PC-3 (cell line): Measurements from ENCODE around the gene RNF166. TPM values are rescaled to one million over a fixed set of nuclear protein-coding genes. Genes with fewer than 3 reads are reported as not detected.

Experiments used
- ATAC-seq: fragments of 200-7000 bp; cut with Tn5 transposase; 2 replicates; pipeline ENCODE4 v1.9.1; 2020; ENCODE audit warnings: mild to moderate bottlenecking, moderate library complexity
- BruUV-seq: library from RNA; stranded (reverse); fragments of 400-500 nt; replicated peaks from 2 replicates; lab custom pipeline; 2021; lab: Mats Ljungman, UMichigan
- CTCF ChIA-PET: fragments of 300-600 bp; sonication (Branson Sonifier 250); formaldehyde crosslinking; loops from one replicate; lab custom pipeline; 2022; ENCODE audit warnings: antibody characterized with exemption; lab: Charles Lee
- POLR2A ChIA-PET: fragments of 300-600 bp; sonication (Branson Sonifier 250); formaldehyde crosslinking; loops from one replicate; lab custom pipeline; 2022; ENCODE audit warnings: antibody characterized with exemption; ENCODE audit not compliant: unreplicated experiment; lab: Charles Lee
- DNase-seq: peaks from one replicate; pipeline ENCODE4 v3.0.0-alpha.2; 2015
- H2AFZ ChIP-seq: fragments of 300-600 bp; sonication (generic); 2 replicates; pipeline ENCODE4 v1.6.0; 2016; ENCODE audit warnings: antibody characterized with exemption, low read length
- H3F3A ChIP-seq: fragments of 300-600 bp; sonication (generic); one replicate; pipeline ENCODE4 v1.6.0; 2017; ENCODE audit warnings: antibody characterized with exemption, low read length, control low read depth, mild to moderate bottlenecking; ENCODE audit not compliant: unreplicated experiment
- H3K27ac ChIP-seq: fragments of 300-600 bp; sonication (generic); 2 replicates; pipeline ENCODE4 v1.5.1; 2016; ENCODE audit warnings: mild to moderate bottlenecking, low read length
- H3K27me3 ChIP-seq: fragments of 300-600 bp; sonication (generic); 2 replicates; pipeline ENCODE4 v1.6.1; 2016; ENCODE audit warnings: low read length, mixed read lengths
- H3K36me3 ChIP-seq: fragments of 300-600 bp; sonication (generic); 2 replicates; pipeline ENCODE4 v1.6.1; 2016; ENCODE audit warnings: low read depth, mixed run types, low read length, mixed read lengths
- H3K4me1 ChIP-seq: fragments of 300-600 bp; sonication (generic); 2 replicates; pipeline ENCODE4 v1.5.1; 2016; ENCODE audit warnings: low read length; ENCODE audit not compliant: insufficient read depth
- H3K4me2 ChIP-seq: fragments of 300-600 bp; sonication (generic); 2 replicates; pipeline ENCODE4 v1.6.0; 2016; ENCODE audit warnings: low read length
- H3K4me3 ChIP-seq: fragments of 300-600 bp; sonication (generic); 2 replicates; pipeline ENCODE4 v1.5.1; 2016; ENCODE audit warnings: mild to moderate bottlenecking, low read length, mixed read lengths
- H3K79me2 ChIP-seq: fragments of 300-600 bp; sonication (generic); 2 replicates; pipeline ENCODE4 v1.6.1; 2017; ENCODE audit warnings: low read length, mixed read lengths
- H3K9ac ChIP-seq: fragments of 300-600 bp; sonication (generic); 2 replicates; pipeline ENCODE4 v1.6.0; 2016; ENCODE audit warnings: mild to moderate bottlenecking, low read length
- H3K9me2 ChIP-seq: fragments of 300-600 bp; sonication (generic); replicated peaks from 2 replicates; pipeline ENCODE4 v1.6.1; 2016; ENCODE audit warnings: mixed run types, low read length, mixed read lengths
- H3K9me3 ChIP-seq: fragments of 300-600 bp; sonication (generic); 2 replicates; pipeline ENCODE4 v1.6.1; 2016; ENCODE audit warnings: low read length, mixed read lengths
- H4K20me1 ChIP-seq: fragments of 300-600 bp; sonication (generic); 2 replicates; pipeline ENCODE4 v1.6.1; 2016; ENCODE audit warnings: low read length, mixed read lengths
- CTCF ChIP-seq: fragments of 300-600 bp; sonication (generic); conservative IDR thresholded peaks from 2 replicates; pipeline ENCODE4 v1.5.1; 2017; ENCODE audit warnings: antibody characterized with exemption, low read depth, mild to moderate bottlenecking, low read length
- EZH2 ChIP-seq: fragments of 300-600 bp; sonication (generic); IDR thresholded peaks from one replicate; pipeline ENCODE4 v1.6.1; 2017; ENCODE audit warnings: antibody characterized with exemption, mild to moderate bottlenecking, low read length; ENCODE audit not compliant: unreplicated experiment
- EZH2phosphoT487 ChIP-seq: fragments of 300-600 bp; sonication (generic); IDR thresholded peaks from 2 replicates; pipeline ENCODE4 v1.6.1; 2018; ENCODE audit warnings: mild to moderate bottlenecking, antibody characterized with exemption, low read length, borderline replicate concordance
- intact Hi-C: fragments of 100-400 bp; cut with micrococcal nuclease; formaldehyde crosslinking; loops from 2 replicates; pipeline ENCODE4 v1.9.0; 2023
- total RNA-seq: library from RNA; depleted of rRNA; stranded (reverse); fragments of >200 nt; gene quantifications from 2 replicates; pipeline ENCODE4 v1.2.3, GENCODE V29; 2014

Gene RNF166
- total RNA-seq, 1 experiment from 2014 or later = 28.8 TPM

GRCh38 chr16:88667461-88667860 is 38.7 kb downstream of the RNF166 start:
- peaks cover 4% of the 10 kb centered on the region for H3K79me2 ChIP-seq
- no peaks in the 10 kb centered on the region for H4K20me1 ChIP-seq
- H3K9ac ChIP-seq = no peak overlapping the region
- H3K36me3 ChIP-seq = no peaks in the 10 kb centered on the region
- H3K4me2 ChIP-seq = no peak overlapping the region
- no peaks in the 10 kb centered on the region for H3K9me2 ChIP-seq
- no peaks in the 10 kb centered on the region for H3K9me3 ChIP-seq
- TF ChIP-seq EZH2 (no peak), EZH2phosphoT487 (no peak), CTCF (no peak)
- POLR2A ChIA-PET = no interaction called here
- intact Hi-C loops = no loop called here
- H3K27me3 ChIP-seq = no peaks in the 10 kb centered on the region
- H3F3A ChIP-seq = no peaks in the 10 kb centered on the region
- no TSS peak for BruUV-seq
- no peak overlapping the region for H3K27ac ChIP-seq
- no peak overlapping the region for H3K4me3 ChIP-seq
- H2AFZ ChIP-seq = no peak overlapping the region
- DNase-seq (no peak), ATAC-seq (no peak)
- CTCF ChIA-PET = no interaction called here
- H3K4me1 ChIP-seq = no peaks in the 10 kb centered on the region

- ChIA-PET POLR2A (no interaction called here), CTCF (no interaction called here)
- H3K9me2 ChIP-seq = no peaks in the 10 kb centered on the region
- TF ChIP-seq EZH2 (no peak), EZH2phosphoT487 (no peak), CTCF (no peak)
- H3K79me2 ChIP-seq = peaks cover 18% of the 10 kb centered on the region
- ATAC-seq = no peak
- no peak for DNase-seq
- no peaks in the 10 kb centered on the region for H3K27me3 ChIP-seq
- H4K20me1 ChIP-seq = 0 out of 2 replicates have a peak, but pooled peaks cover 3% of the 10 kb centered on the region
- no TSS peak for BruUV-seq
- no peaks in the 10 kb centered on the region for H3K36me3 ChIP-seq
- no peaks in the 10 kb centered on the region for H3F3A ChIP-seq
- H3K4me1 ChIP-seq = no peaks in the 10 kb centered on the region; the same call in 1 of the 2 replicates
- no peaks in the 10 kb centered on the region for H3K9me3 ChIP-seq
- H3K9ac ChIP-seq = no peak overlapping the region
- no peak overlapping the region for H3K4me3 ChIP-seq
- no peak overlapping the region for H3K27ac ChIP-seq
- H2AFZ ChIP-seq = no peak overlapping the region
- H3K4me2 ChIP-seq = no peak overlapping the region
- intact Hi-C loops = no loop called here
Observed at GRCh38 chr16:88665570-88665969, 40.6 kb downstream of the RNF166 start.

GRCh38 chr16:88665148-88665547 is 41.1 kb downstream of the RNF166 start:
- DNase-seq = no peak
- POLR2A ChIA-PET = no interaction called here
- no peak for TF ChIP-seq EZH2
- TF ChIP-seq CTCF = no peak

More at GRCh38 chr16:88665148-88665547, 41.1 kb downstream of the RNF166 start:
- no peak overlapping the region for H3K4me3 ChIP-seq
- no peak for ATAC-seq
- H3K27me3 ChIP-seq = no peaks in the 10 kb centered on the region
- no peak overlapping the region for H3K9ac ChIP-seq
- H3K36me3 ChIP-seq = no peaks in the 10 kb centered on the region
- H3K9me3 ChIP-seq = no peaks in the 10 kb centered on the region
- H3K9me2 ChIP-seq = no peaks in the 10 kb centered on the region
- BruUV-seq = no TSS peak
- H3K27ac ChIP-seq = no peak overlapping the region
- no peak overlapping the region for H3K4me2 ChIP-seq
- no peaks in the 10 kb centered on the region for H3F3A ChIP-seq
- peaks cover 18% of the 10 kb centered on the region for H3K79me2 ChIP-seq
- no peaks in the 10 kb centered on the region; the same call in 1 of the 2 replicates for H3K4me1 ChIP-seq
- intact Hi-C loops = no loop called here
- CTCF ChIA-PET = no interaction called here
- H2AFZ ChIP-seq = no peak overlapping the region
- 0 out of 2 replicates have a peak, but pooled peaks cover 3% of the 10 kb centered on the region for H4K20me1 ChIP-seq
